Muscle layer of colon (tissue), 2 donors: ENCODE measurements around the gene UTP3.
"Not testable (repeated sequence)": the region's sequence is repeated elsewhere in the genome, so short reads cannot be mapped to it uniquely, and the experiment has no call there.

Experiments used
- H3K27ac ChIP-seq: one replicate; pipeline ENCODE4 v1.7.0; 2013; ENCODE audit warnings: low read depth, mild to moderate bottlenecking, low read length, moderate library complexity
- H3K27me3 ChIP-seq, 2 donors: one replicate each; pipeline ENCODE4 v1.7.0; 2013; ENCODE audit warnings: low read length in 2 of 2, mild to moderate bottlenecking in 2 of 2; ENCODE audit not compliant: insufficient read depth in 2 of 2, control insufficient read depth in 1 of 2
- H3K36me3 ChIP-seq: one replicate; pipeline ENCODE4 v1.7.0; 2013; ENCODE audit warnings: mild to moderate bottlenecking, low read length; ENCODE audit not compliant: insufficient read depth
- H3K4me1 ChIP-seq: one replicate; pipeline ENCODE4 v1.7.0; 2013; ENCODE audit warnings: mild to moderate bottlenecking, low read length; ENCODE audit not compliant: insufficient read depth
- H3K4me3 ChIP-seq, 2 donors: one replicate each; pipeline ENCODE4 v1.7.0; 2013; ENCODE audit warnings: low read length in 2 of 2, low read depth in 1 of 2, mild to moderate bottlenecking in 1 of 2, moderate library complexity in 1 of 2
- H3K9ac ChIP-seq: one replicate; pipeline ENCODE4 v1.7.0; 2013; ENCODE audit warnings: low read length
- H3K9me3 ChIP-seq: one replicate; pipeline ENCODE4 v1.7.0; 2013; ENCODE audit warnings: mild to moderate bottlenecking, low read length
- donor health status: abdominal sarcoma.
- donor health status: Adenocarcinoma of cecum.

The UTP3 gene

GRCh38 chr4:70688795-70689231 lies 481 bp downstream of the UTP3 start:
- Histone ChIP-seq H3K27ac (peak overlapping the region; percentile 99), H3K9ac (peak overlapping the region; percentile 83), H3K4me1 (peaks cover 28% of the 10 kb centered on the region), H3K9me3 (no peaks in the 10 kb centered on the region), H3K4me3 (peak overlapping the region; percentile 75 to 81), H3K36me3 (peaks cover 5% of the 10 kb centered on the region), H3K27me3 (no peaks in the 10 kb centered on the region)

GRCh38 chr4:70691661-70692060 lies 3.3 kb downstream of the UTP3 start:
- Histone ChIP-seq H3K9me3 (no peaks in the 10 kb centered on the region), H3K4me3 (no peak overlapping the region), H3K27ac (no peak overlapping the region), H3K9ac (no peak overlapping the region), H3K36me3 (peaks cover 5% of the 10 kb centered on the region), H3K27me3 (no peaks in the 10 kb centered on the region), H3K4me1 (peaks cover 28% of the 10 kb centered on the region)

- H3K9me3 ChIP-seq, H3K36me3 ChIP-seq, H3K27me3 ChIP-seq, H3K4me3 ChIP-seq, H3K27ac ChIP-seq, H3K9ac ChIP-seq: not testable (repeated sequence)
- H3K4me1 ChIP-seq = peaks cover 17% of the 10 kb centered on the region
Observed at GRCh38 chr4:70694633-70695032, 6.3 kb downstream of the UTP3 start.

- not testable (repeated sequence) for H3K4me3 ChIP-seq, H3K4me1 ChIP-seq, H3K27me3 ChIP-seq, H3K9ac ChIP-seq, H3K27ac ChIP-seq, H3K36me3 ChIP-seq, H3K9me3 ChIP-seq
Observed at GRCh38 chr4:70698435-70698834, 10.1 kb downstream of the UTP3 start.

- H3K9ac ChIP-seq = no peak overlapping the region
- H3K27ac ChIP-seq = no peak overlapping the region
- H3K4me1 ChIP-seq = no peaks in the 10 kb centered on the region
- no peaks in the 10 kb centered on the region for H3K27me3 ChIP-seq
- no peaks in the 10 kb centered on the region for H3K36me3 ChIP-seq
- no peak overlapping the region for H3K4me3 ChIP-seq
- no peaks in the 10 kb centered on the region for H3K9me3 ChIP-seq
Observed at GRCh38 chr4:70700712-70701111, 12.4 kb downstream of the UTP3 start.

- Histone ChIP-seq H3K36me3 (no peaks in the 10 kb centered on the region), H3K4me3 (no peak overlapping the region), H3K9ac (no peak overlapping the region), H3K9me3 (no peaks in the 10 kb centered on the region), H3K27me3 (no peaks in the 10 kb centered on the region), H3K4me1 (peaks cover 3% of the 10 kb centered on the region), H3K27ac (no peak overlapping the region)
Observed at GRCh38 chr4:70701271-70701670, 12.9 kb downstream of the UTP3 start.

- H3K27me3 ChIP-seq = not testable (repeated sequence)
Observed at GRCh38 chr4:70702592-70702991, 14.3 kb downstream of the UTP3 start.

GRCh38 chr4:70703619-70704214 lies 15.4 kb downstream of the UTP3 start:
- H3K4me3 ChIP-seq = peak overlapping the region; percentile 71 to 72
- peak overlapping the region; percentile 11 for H3K9ac ChIP-seq
- no peaks in the 10 kb centered on the region for H3K36me3 ChIP-seq
- peak overlapping the region; percentile 95 for H3K27ac ChIP-seq
- no peaks in the 10 kb centered on the region for H3K27me3 ChIP-seq
- H3K9me3 ChIP-seq = no peaks in the 10 kb centered on the region
- H3K4me1 ChIP-seq = peaks cover 14% of the 10 kb centered on the region

More at GRCh38 chr4:70702592-70702991, 14.3 kb downstream of the UTP3 start:
- not testable (repeated sequence) for H3K4me3 ChIP-seq, H3K27ac ChIP-seq, H3K9me3 ChIP-seq, H3K36me3 ChIP-seq, H3K9ac ChIP-seq
- H3K4me1 ChIP-seq = peaks cover 14% of the 10 kb centered on the region

- peak overlapping the region; percentile 11 for H3K9ac ChIP-seq
- H3K27me3 ChIP-seq = no peaks in the 10 kb centered on the region
- H3K27ac ChIP-seq = peak overlapping the region; percentile 95
- H3K9me3 ChIP-seq = no peaks in the 10 kb centered on the region
- H3K4me1 ChIP-seq = peaks cover 14% of the 10 kb centered on the region
- H3K4me3 ChIP-seq = peak overlapping the region; percentile 71 to 72
- H3K36me3 ChIP-seq = no peaks in the 10 kb centered on the region
Observed at GRCh38 chr4:70704215-70704930, 16.0 kb downstream of the UTP3 start.

GRCh38 chr4:70704931-70705182 lies 16.5 kb downstream of the UTP3 start:
- Histone ChIP-seq H3K4me3 (peak overlapping the region; percentile 71 to 72), H3K9ac (no peak overlapping the region), H3K36me3 (no peaks in the 10 kb centered on the region)

GRCh38 chr4:70705183-70706043 lies 17.1 kb downstream of the UTP3 start:
- Histone ChIP-seq H3K36me3 (no peaks in the 10 kb centered on the region), H3K9ac (peak overlapping the region; percentile 82), H3K4me1 (peaks cover 14% of the 10 kb centered on the region), H3K27ac (peak overlapping the region; percentile 95), H3K4me3 (peak overlapping the region; percentile 71 to 72), H3K27me3 (no peaks in the 10 kb centered on the region), H3K9me3 (no peaks in the 10 kb centered on the region)

More at GRCh38 chr4:70704931-70705182, 16.5 kb downstream of the UTP3 start:
- Histone ChIP-seq H3K27me3 (no peaks in the 10 kb centered on the region), H3K27ac (peak overlapping the region; percentile 95), H3K9me3 (no peaks in the 10 kb centered on the region), H3K4me1 (peaks cover 14% of the 10 kb centered on the region)
